ENCODE results near the gene MAGI1.

- TF ChIP-seq, protein P1, sequence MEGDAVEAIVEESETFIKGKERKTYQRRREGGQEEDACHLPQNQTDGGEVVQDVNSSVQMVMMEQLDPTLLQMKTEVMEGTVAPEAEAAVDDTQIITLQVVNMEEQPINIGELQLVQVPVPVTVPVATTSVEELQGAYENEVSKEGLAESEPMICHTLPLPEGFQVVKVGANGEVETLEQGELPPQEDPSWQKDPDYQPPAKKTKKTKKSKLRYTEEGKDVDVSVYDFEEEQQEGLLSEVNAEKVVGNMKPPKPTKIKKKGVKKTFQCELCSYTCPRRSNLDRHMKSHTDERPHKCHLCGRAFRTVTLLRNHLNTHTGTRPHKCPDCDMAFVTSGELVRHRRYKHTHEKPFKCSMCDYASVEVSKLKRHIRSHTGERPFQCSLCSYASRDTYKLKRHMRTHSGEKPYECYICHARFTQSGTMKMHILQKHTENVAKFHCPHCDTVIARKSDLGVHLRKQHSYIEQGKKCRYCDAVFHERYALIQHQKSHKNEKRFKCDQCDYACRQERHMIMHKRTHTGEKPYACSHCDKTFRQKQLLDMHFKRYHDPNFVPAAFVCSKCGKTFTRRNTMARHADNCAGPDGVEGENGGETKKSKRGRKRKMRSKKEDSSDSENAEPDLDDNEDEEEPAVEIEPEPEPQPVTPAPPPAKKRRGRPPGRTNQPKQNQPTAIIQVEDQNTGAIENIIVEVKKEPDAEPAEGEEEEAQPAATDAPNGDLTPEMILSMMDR (IDR thresholded peaks at IDR 0.05) = no peak
- TF ChIP-seq EZH2 (IDR thresholded peaks at IDR 0.05; ENCODE audit: borderline replicate concordance, insufficient read depth, low read depth, low read length, poor library complexity, severe bottlenecking) = no peak
These were observed 552.8 kb downstream of the MAGI1 start for GRCh38 chr3:65485826-65486469.
